Tibial nerve (tissue), 4 donors: ENCODE results near the gene PPIF. TPM values are rescaled to one million over a fixed set of nuclear protein-coding genes. Genes with fewer than 3 reads are reported as not detected.

ENCODE experiments used
- DNase-seq, 2 donors: peaks; one replicate each; pipeline ENCODE4 v3.0.0-alpha.2; 2019; ENCODE audit warnings: low spot score in 2 of 2
- H3K27ac ChIP-seq, 4 donors: fragments of 200-600 bp; sonication (generic) in 3 of 4; one replicate each; pipeline ENCODE4 v1.5.1; 2017 to 2019; ENCODE audit warnings: mild to moderate bottlenecking in 1 of 4
- H3K27me3 ChIP-seq, 2 donors: fragments of 200-600 bp; sonication (generic) in 1 of 2; one replicate each; pipeline versions ENCODE4 v1.5.1 to v1.6.0; 2017 to 2019
- H3K36me3 ChIP-seq, 3 donors: fragments of 200-600 bp; sonication (generic); one replicate each; pipeline ENCODE4 v1.5.1; 2018 to 2019
- H3K4me1 ChIP-seq, 4 donors: fragments of 200-600 bp; sonication (generic) in 3 of 4; one replicate each; pipeline ENCODE4 v1.5.1; 2017 to 2019
- H3K4me3 ChIP-seq, 4 donors: fragments of 200-600 bp; sonication (generic) in 3 of 4; one replicate each; pipeline ENCODE4 v1.5.1; 2017 to 2019; ENCODE audit warnings: mild to moderate bottlenecking in 1 of 4, moderate library complexity in 1 of 4
- H3K9me3 ChIP-seq, 4 donors: fragments of 200-600 bp; sonication (generic) in 3 of 4; one replicate each; pipeline ENCODE4 v1.5.1; 2017 to 2019
- EP300 ChIP-seq, 2 donors: sonication (generic); formaldehyde crosslinking; IDR thresholded peaks; one replicate each; pipeline ENCODE4 v1.6.1; 2017; ENCODE audit warnings: antibody characterized with exemption in 2 of 2, mild to moderate bottlenecking in 1 of 2
- POLR2A ChIP-seq, 2 donors: fragments of 450-650 bp; IDR thresholded peaks; one replicate each; pipeline ENCODE4 v1.6.1; 2017; ENCODE audit warnings: antibody characterized with exemption in 2 of 2, mild to moderate bottlenecking in 2 of 2, moderate library complexity in 2 of 2
- WGBS, 2 donors: methylation state at CpG; one replicate each; pipeline ENCODE4 v1.1.5; 2018; 5-methylcytosine and 5-hydroxymethylcytosine counted together
- total RNA-seq, 4 donors: library from RNA; depleted of rRNA; stranded (reverse); fragments of >200 nt; gene quantifications; one replicate each; pipeline ENCODE4 v1.1.0, GENCODE V29; 2016
- TF ChIP-seq, protein P1 (sequence below), 5 experiments: fragments of 200-600 bp in 3 of 5; fragments of 450-650 bp in 2 of 5; sonication (generic) in 3 of 5; IDR thresholded peaks; one replicate each; pipeline ENCODE4 v1.5.1; 2016 to 2019; ENCODE audit warnings: antibody characterized with exemption in 5 of 5, mild to moderate bottlenecking in 3 of 5, moderate library complexity in 2 of 5

Gene PPIF
- total RNA-seq, 4 donors from 2014 or later: 16.6 to 36.0 (median 20.6) TPM

DNA sequence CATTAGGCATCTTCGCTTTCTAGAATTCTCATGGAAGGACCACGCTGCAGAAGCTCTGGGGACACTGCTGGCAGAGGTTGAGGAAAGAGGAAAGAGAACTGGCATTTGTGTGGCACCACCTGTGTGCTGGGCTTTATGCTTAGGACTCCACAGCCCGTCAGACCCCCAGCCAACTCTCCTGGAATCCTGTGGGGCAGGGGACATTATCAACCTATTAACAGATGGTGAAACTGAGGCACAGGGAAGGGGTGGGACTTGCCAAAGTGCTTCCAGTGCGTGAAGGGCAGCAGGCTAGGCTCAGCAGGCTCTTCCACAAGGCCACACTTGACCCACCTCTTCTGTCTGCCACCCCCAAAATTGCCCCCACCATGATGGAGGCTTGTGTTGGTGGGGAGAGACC lies 51.4 kb downstream of the PPIF start:
- H3K4me1 ChIP-seq: peaks cover 0 to 80% (median 30%) of the 10 kb centered on the region in 4 donors
- no peak for TF ChIP-seq POLR2A (IDR thresholded peaks at IDR 0.05)
- no peak for TF ChIP-seq EP300 (IDR thresholded peaks at IDR 0.05)
- TF ChIP-seq, protein P1, sequence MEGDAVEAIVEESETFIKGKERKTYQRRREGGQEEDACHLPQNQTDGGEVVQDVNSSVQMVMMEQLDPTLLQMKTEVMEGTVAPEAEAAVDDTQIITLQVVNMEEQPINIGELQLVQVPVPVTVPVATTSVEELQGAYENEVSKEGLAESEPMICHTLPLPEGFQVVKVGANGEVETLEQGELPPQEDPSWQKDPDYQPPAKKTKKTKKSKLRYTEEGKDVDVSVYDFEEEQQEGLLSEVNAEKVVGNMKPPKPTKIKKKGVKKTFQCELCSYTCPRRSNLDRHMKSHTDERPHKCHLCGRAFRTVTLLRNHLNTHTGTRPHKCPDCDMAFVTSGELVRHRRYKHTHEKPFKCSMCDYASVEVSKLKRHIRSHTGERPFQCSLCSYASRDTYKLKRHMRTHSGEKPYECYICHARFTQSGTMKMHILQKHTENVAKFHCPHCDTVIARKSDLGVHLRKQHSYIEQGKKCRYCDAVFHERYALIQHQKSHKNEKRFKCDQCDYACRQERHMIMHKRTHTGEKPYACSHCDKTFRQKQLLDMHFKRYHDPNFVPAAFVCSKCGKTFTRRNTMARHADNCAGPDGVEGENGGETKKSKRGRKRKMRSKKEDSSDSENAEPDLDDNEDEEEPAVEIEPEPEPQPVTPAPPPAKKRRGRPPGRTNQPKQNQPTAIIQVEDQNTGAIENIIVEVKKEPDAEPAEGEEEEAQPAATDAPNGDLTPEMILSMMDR (IDR thresholded peaks at IDR 0.05): no peak
- peaks cover 0 to 10% (median 0%) of the 10 kb centered on the region in 3 donors for H3K36me3 ChIP-seq
- H3K27ac ChIP-seq: peak overlapping the region in 2 of 4 donors; percentile 67 to 82
- peak overlapping the region in 1 of 4 donors; percentile 25 for H3K4me3 ChIP-seq
- H3K27me3 ChIP-seq: no peaks in the 10 kb centered on the region
- no peaks in the 10 kb centered on the region for H3K9me3 ChIP-seq
- no peak for DNase-seq
- WGBS, 2 donors: 69 to 75% methylated on average over 4 of the region's 4 CpGs

- TF ChIP-seq POLR2A (IDR thresholded peaks at IDR 0.05) (peak in 1 of 2 donors; percentile 24), EP300 (IDR thresholded peaks at IDR 0.05) (peak; percentile 65 to 94)
- TF ChIP-seq, protein P1 (IDR thresholded peaks at IDR 0.05): no peak
- peak; percentile 87 to 89 for DNase-seq
- Histone ChIP-seq H3K4me1 (peaks cover 0 to 81% (median 27%) of the 10 kb centered on the region in 4 donors), H3K9me3 (no peaks in the 10 kb centered on the region), H3K4me3 (peak overlapping the region in 2 of 4 donors; percentile 7 to 25), H3K36me3 (peaks cover 0 to 3% (median 0%) of the 10 kb centered on the region in 3 donors), H3K27me3 (no peaks in the 10 kb centered on the region), H3K27ac (peak overlapping the region in 2 of 4 donors; percentile 67 to 82)
- 1 to 8% methylated on average over 13 to 15 of the region's 15 CpGs for WGBS, 2 donors
Observed at GRCh38 chr10:79399223-79399831, 52.1 kb downstream of the PPIF start.

- H3K4me1 ChIP-seq: peaks cover 0 to 87% (median 22%) of the 10 kb centered on the region in 4 donors
- H3K4me3 ChIP-seq: peak overlapping the region in 2 of 4 donors; percentile 7 to 25
- peak overlapping the region in 2 of 4 donors; percentile 67 to 82 for H3K27ac ChIP-seq
- H3K36me3 ChIP-seq: no peaks in the 10 kb centered on the region
- WGBS, 2 donors: 29 to 44% methylated on average over 10 to 11 of the region's 11 CpGs
- H3K27me3 ChIP-seq: no peaks in the 10 kb centered on the region
- no peak for DNase-seq
- TF ChIP-seq, protein P1 (IDR thresholded peaks at IDR 0.05): peak; percentile 31 to 58 (median 45)
- no peak for TF ChIP-seq EP300 (IDR thresholded peaks at IDR 0.05)
- no peaks in the 10 kb centered on the region for H3K9me3 ChIP-seq
Observed at GRCh38 chr10:79400146-79401004, 53.1 kb downstream of the PPIF start.

DNA sequence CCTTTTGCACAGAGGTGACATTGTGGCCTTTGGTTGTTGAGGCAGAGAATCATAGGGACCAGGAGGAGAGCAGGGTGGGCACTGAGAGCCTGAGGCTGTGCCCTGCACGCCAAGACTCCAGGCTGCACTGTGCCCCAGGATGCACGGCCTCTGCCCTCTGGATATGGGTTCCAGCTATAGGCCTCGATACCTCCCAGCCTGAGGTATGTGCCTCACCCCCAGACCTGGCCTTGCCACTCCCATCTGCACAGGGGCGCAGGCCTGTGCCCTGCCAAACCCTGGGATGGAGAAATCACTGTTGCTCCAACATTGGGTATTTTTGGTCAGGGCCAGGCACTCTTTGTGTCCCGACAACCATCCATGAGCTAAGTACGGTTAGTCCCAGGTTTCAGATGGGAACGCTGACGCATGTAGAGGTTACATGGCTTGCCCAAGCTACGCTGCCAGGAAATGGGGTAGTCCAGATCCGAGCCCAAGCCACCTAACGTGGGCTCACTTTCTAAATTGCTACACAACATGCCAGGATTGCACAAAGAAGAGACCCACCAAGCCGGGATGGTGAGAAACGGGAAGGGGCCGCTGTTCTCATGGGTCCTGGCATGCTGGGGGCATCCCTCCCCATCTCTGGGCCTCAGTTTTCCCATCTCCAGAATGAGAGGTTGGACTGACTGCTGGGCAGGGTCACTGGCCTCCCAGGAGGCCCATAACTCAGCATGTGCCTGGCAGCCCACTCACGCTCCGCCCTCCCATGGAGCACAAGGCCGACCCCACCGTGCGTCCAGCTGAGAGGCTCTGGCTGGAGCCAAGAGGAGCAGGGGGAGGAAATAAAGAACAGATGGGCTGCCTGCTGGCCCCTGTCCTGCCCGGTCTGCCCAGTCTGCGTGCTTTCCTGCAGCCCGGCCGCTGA lies 54.0 kb downstream of the PPIF start:
- peak; percentile 59 for DNase-seq
- peak overlapping the region in 2 of 4 donors; percentile 66 to 82 for H3K27ac ChIP-seq

More for the DNA sequence above, 54.0 kb downstream of the PPIF start:
- H3K36me3 ChIP-seq: no peaks in the 10 kb centered on the region
- no peaks in the 10 kb centered on the region for H3K27me3 ChIP-seq
- peaks cover 0 to 94% (median 24%) of the 10 kb centered on the region in 4 donors for H3K4me1 ChIP-seq
- no peaks in the 10 kb centered on the region for H3K9me3 ChIP-seq
- 37 to 39% methylated on average over 14 to 18 of the region's 23 CpGs for WGBS, 2 donors
- peak overlapping the region in 2 of 4 donors; percentile 12 to 22 for H3K4me3 ChIP-seq
- TF ChIP-seq EP300 (IDR thresholded peaks at IDR 0.05): peak in 1 of 2 donors; percentile 81
- TF ChIP-seq, protein P1 (IDR thresholded peaks at IDR 0.05): no peak
- TF ChIP-seq POLR2A (IDR thresholded peaks at IDR 0.05): no peak
